ENCODE results near the gene DLG1.

DNA sequence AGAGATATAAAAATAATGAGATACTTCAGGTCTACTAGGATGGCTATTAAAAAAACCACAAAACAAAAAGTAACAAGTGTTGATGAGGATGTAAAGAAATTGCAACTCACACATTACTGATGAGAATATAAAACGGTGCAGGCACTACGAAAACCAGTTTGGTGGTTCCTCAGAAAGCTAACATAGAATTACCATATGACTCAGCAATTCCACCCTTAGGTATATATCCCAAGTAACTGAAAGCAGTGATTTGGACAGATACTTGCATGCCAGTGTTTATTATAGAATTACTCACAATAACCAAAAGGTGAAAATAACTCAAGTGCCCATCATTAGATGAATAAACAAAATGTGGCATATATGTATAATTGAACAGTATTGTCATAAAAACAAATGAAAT is 181.3 kb downstream of the DLG1 start:
- TF ChIP-seq, protein P1, sequence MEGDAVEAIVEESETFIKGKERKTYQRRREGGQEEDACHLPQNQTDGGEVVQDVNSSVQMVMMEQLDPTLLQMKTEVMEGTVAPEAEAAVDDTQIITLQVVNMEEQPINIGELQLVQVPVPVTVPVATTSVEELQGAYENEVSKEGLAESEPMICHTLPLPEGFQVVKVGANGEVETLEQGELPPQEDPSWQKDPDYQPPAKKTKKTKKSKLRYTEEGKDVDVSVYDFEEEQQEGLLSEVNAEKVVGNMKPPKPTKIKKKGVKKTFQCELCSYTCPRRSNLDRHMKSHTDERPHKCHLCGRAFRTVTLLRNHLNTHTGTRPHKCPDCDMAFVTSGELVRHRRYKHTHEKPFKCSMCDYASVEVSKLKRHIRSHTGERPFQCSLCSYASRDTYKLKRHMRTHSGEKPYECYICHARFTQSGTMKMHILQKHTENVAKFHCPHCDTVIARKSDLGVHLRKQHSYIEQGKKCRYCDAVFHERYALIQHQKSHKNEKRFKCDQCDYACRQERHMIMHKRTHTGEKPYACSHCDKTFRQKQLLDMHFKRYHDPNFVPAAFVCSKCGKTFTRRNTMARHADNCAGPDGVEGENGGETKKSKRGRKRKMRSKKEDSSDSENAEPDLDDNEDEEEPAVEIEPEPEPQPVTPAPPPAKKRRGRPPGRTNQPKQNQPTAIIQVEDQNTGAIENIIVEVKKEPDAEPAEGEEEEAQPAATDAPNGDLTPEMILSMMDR (IDR thresholded peaks at IDR 0.05) = no peak
- TF ChIP-seq EP300 (IDR thresholded peaks at IDR 0.05) = no peak
